Muscle layer of duodenum (tissue), 2 donors: ENCODE data around the gene POM121L12.

Source experiments
- H3K27ac ChIP-seq: one replicate; pipeline ENCODE4 v1.7.0; 2013; ENCODE audit warnings: mild to moderate bottlenecking, low read length
- H3K27me3 ChIP-seq: one replicate; pipeline ENCODE4 v1.7.0; 2013; ENCODE audit warnings: low read depth, mild to moderate bottlenecking, control low read depth, low read length
- H3K36me3 ChIP-seq, 2 donors: one replicate each; pipeline ENCODE4 v1.7.0; 2013; ENCODE audit warnings: low read length in 2 of 2, control low read depth in 1 of 2, mild to moderate bottlenecking in 1 of 2; ENCODE audit not compliant: insufficient read depth in 2 of 2, control insufficient read depth in 1 of 2
- H3K4me1 ChIP-seq, 2 donors: one replicate each; pipeline ENCODE4 v1.7.0; 2013; ENCODE audit warnings: low read length in 2 of 2, mild to moderate bottlenecking in 2 of 2, control low read depth in 1 of 2, moderate library complexity in 1 of 2; ENCODE audit not compliant: insufficient read depth in 2 of 2, control insufficient read depth in 1 of 2
- H3K4me3 ChIP-seq, 2 donors: one replicate each; pipeline ENCODE4 v1.7.0; 2013; ENCODE audit warnings: low read length in 2 of 2, low read depth in 1 of 2, mild to moderate bottlenecking in 1 of 2
- H3K9me3 ChIP-seq, 2 donors: one replicate each; pipeline ENCODE4 v1.7.0; 2013; ENCODE audit warnings: low read length in 2 of 2, control low read depth in 1 of 2, mild to moderate bottlenecking in 1 of 2; ENCODE audit not compliant: control insufficient read depth in 1 of 2
- donor health status: healthy.

POM121L12 gene

DNA sequence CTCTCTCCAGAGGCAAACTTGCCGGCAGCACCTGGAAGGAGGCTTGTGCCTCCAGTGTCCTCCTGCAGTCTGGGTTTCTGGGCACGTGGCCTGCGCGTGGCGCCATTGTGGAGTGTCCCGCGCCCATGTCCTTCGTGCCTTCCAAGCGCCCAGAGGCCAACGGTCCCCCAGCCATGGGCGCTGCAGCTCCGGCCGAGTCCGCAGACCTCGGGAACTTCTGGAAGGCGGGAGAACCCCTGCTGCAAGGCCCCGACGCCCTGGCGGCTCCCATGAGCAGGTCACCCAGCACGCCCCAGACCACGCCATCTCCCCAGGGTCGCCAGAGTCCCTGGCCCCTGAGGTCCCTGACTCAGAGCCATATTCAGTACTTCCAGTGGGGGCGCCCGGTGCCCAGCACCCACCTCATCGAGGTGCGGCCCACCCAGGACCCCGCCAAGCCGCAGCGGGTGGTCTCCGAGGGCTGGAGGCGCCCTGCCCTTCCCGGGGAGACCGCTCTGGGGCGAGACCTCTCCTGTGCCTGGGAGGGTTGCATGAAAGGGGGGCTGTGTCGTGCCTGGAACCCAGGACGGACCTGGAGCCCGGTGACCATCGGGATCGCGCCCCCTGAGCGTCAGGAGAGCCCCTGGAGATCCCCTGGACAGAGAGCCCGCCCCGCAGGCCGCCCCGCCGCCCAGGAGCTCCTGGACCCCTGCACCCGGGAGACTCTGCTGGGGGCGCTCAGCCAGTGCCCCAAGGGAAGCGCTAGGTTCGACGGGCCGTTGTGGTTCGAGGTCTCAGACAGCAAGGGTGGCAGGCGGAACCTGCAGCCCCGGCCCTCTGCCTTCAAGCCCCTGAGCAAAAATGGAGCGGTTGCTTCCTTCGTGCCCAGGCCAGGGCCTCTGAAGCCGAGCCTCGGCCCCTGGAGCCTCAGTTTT lies at the start of gene POM121L12:
POM121L12 (plus strand) TSS at position 135 of the 914 bp plus-strand sequence; CDS start at position 174, 39 bp downstream.
- Histone ChIP-seq H3K9me3 (peaks cover 0 to 4% of the 10 kb centered on the region in 2 donors), H3K4me1 (no peaks in the 10 kb centered on the region), H3K27ac (no peak within 1 kb of the TSS), H3K27me3 (no peaks in the 10 kb centered on the region), H3K4me3 (no peak within 1 kb of the TSS), H3K36me3 (no peaks in the 10 kb centered on the region)

DNA sequence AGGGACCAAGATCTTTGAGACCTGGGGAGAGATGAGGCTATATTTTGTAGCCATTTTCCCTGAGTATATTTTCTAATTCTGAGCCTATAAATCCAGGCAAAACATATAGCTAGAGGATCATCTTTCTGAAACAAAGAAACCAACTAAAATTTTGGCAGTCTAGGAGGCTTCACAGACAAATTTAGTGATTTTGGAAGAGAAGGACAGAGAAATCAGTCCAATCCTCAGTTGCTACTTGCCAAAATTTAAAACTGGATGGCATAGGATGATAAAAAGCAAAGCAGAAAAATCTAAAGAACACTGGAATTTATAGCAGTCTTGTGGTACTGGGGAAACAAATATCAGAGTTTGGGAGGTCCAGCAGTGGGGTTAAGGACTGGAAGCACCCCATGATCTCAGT lies 43.4 kb upstream of the POM121L12 start:
- Histone ChIP-seq H3K27ac (no peak overlapping the region), H3K36me3 (no peaks in the 10 kb centered on the region), H3K4me3 (no peak overlapping the region), H3K9me3 (peaks cover 0 to 3% of the 10 kb centered on the region in 2 donors), H3K27me3 (no peaks in the 10 kb centered on the region), H3K4me1 (no peaks in the 10 kb centered on the region)

DNA sequence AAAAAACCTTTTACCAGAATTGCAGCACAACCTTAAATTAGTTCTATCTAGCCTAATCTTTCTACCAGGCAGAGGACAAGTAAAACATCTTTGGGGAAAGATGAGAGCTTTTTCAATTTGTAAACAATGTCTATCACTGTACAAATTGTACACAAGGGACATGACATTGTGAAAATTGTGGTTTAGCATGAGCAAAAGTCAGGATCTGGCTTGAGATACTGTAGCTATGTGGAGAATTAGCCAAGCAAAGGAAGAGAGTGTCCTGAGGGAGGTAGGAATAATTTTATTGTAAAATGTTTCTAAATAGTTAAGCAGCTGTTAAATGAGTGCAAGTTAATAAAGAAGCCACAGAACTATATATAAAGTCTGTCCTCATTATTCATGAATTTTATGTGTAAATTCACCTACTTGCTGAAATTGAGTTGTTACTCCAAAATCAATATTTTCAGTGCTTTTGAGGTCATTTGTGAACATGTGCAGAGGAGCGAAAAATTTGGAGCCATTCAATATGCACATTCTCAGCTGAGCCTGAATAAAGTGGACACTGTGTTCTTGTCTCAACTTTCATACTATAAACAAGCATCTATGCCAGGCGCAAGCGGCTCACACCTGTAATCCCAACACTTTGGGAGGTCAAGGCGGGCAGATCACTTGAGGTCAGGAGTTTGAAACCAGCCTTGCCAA lies 42.8 kb upstream of the POM121L12 start:
- peaks cover 0 to 3% of the 10 kb centered on the region in 2 donors for H3K9me3 ChIP-seq
- no peak overlapping the region for H3K27ac ChIP-seq
- H3K4me1 ChIP-seq, result no peaks in the 10 kb centered on the region
- no peaks in the 10 kb centered on the region for H3K27me3 ChIP-seq
- H3K36me3 ChIP-seq, result no peaks in the 10 kb centered on the region
- no peak overlapping the region for H3K4me3 ChIP-seq

GRCh38 chr7:52995676-52996075 lies 39.8 kb upstream of the POM121L12 start:
- H3K27me3 ChIP-seq, result no peaks in the 10 kb centered on the region
- H3K36me3 ChIP-seq, result no peaks in the 10 kb centered on the region
- H3K4me1 ChIP-seq, result no peaks in the 10 kb centered on the region
- no peak overlapping the region for H3K4me3 ChIP-seq
- peaks cover 0 to 3% of the 10 kb centered on the region in 2 donors for H3K9me3 ChIP-seq
- no peak overlapping the region for H3K27ac ChIP-seq

DNA sequence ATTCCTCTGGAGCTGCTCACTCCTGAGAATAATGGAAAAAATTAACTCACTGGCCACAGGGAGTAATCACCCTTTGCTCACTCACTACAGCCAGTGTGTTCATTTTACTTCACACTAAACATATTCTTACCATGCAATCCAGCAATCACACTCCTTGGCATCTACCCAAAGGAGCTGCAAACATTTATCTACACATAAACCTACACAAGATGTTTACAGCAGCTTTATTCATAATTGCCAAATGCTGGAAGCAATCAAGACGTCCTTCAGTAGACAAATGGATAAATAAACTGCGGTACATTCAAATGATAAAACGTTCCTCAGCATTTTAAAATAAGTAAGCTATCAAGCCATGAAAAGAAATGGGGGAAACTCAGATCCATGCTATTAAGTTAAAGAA lies 34.2 kb upstream of the POM121L12 start:
- no peaks in the 10 kb centered on the region for H3K4me1 ChIP-seq
- H3K27me3 ChIP-seq, result no peaks in the 10 kb centered on the region
- H3K9me3 ChIP-seq, result peaks cover 0 to 3% of the 10 kb centered on the region in 2 donors
- H3K27ac ChIP-seq, result no peak overlapping the region
- H3K36me3 ChIP-seq, result no peaks in the 10 kb centered on the region
- no peak overlapping the region for H3K4me3 ChIP-seq

GRCh38 chr7:53002389-53002788 lies 33.0 kb upstream of the POM121L12 start:
- no peaks in the 10 kb centered on the region for H3K36me3 ChIP-seq
- H3K27ac ChIP-seq, result no peak overlapping the region
- peaks cover 0 to 3% of the 10 kb centered on the region in 2 donors for H3K9me3 ChIP-seq
- H3K4me1 ChIP-seq, result no peaks in the 10 kb centered on the region
- no peaks in the 10 kb centered on the region for H3K27me3 ChIP-seq
- H3K4me3 ChIP-seq, result no peak overlapping the region

DNA sequence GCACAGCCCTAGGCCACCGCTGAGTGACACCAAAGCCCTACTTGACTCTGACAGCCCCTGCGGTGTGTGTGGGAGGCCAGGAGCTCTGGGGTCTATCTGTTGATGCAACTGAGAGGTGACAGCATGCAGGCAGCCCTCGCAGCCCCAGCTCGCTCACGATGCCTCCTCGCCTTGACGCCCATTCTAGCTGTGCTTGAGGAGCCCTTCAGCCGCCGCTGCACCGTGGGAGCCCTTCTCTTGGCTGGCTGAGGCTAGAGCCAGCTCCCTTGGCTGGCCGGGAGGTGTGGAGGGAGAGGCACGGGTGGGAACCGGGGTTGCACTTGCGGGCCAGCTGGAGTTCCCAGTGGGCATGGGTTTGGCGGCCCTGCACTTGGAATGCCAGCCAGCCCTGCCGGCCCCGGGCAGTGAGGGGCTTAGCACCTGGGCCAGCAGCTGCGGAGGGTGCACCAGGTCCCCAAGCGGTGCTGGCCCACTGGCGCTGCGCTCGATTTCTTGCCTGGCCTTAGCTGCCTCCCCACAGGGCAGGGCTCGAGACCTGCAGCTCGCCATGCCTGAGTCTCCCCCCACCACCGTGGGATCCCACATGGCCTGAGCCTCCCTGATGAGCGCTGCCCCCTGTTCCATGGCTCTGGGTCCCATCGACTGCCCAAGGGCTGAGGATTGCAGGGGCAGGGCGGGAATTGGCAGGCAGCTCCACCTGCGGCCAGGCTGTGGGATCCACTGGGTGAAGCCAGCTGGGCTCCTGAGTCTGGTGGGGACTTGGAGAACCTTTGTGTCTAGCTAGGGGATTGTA lies 31.6 kb upstream of the POM121L12 start:
- Histone ChIP-seq H3K27ac (no peak overlapping the region), H3K9me3 (peaks cover 0 to 3% of the 10 kb centered on the region in 2 donors), H3K4me1 (no peaks in the 10 kb centered on the region), H3K27me3 (no peaks in the 10 kb centered on the region), H3K4me3 (no peak overlapping the region), H3K36me3 (no peaks in the 10 kb centered on the region)

DNA sequence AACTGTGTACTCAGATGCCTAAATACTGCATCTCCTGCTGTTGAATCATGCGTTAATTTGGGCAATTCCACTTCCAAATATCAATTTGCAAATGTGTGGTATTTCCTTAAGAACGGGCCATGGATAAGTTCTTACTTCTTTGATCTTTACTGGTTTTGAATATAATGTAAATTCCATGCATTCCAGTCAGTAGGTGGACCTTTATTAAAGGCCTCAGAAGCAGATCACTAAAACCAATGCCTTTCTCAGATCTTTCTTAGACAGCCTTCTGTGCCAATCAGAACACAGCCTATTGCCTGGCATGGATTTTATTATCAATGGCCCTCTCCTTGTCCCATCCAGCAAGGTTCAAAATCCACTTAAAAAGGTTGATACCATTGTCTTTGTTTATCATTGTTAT lies 21.5 kb upstream of the POM121L12 start:
- H3K27ac ChIP-seq, result no peak overlapping the region
- H3K9me3 ChIP-seq, result no peaks in the 10 kb centered on the region
- no peak overlapping the region for H3K4me3 ChIP-seq
- no peaks in the 10 kb centered on the region for H3K36me3 ChIP-seq
- no peaks in the 10 kb centered on the region for H3K27me3 ChIP-seq
- no peaks in the 10 kb centered on the region for H3K4me1 ChIP-seq

DNA sequence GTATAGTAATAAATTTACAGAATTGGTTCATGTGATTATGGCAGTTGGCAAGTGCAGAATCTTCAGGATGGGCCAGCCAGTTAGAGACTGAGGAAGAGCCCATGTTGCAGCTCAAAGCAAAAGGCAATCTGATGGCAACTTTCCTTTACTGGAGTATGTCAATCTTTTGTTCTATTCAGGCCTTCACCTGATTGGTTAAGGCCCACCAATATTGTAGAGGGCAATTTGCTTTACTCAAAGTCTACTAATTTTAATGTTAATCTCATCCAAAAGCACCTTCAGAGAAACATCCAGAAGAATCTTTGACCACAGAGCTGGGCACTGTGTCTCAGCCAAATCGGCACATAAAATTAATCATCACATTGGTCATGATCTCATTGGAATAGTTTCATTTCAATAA lies 20.0 kb upstream of the POM121L12 start:
- Histone ChIP-seq H3K36me3 (no peaks in the 10 kb centered on the region), H3K4me3 (no peak overlapping the region), H3K9me3 (no peaks in the 10 kb centered on the region), H3K27ac (no peak overlapping the region), H3K4me1 (no peaks in the 10 kb centered on the region), H3K27me3 (no peaks in the 10 kb centered on the region)

GRCh38 chr7:53022893-53023292 lies 12.5 kb upstream of the POM121L12 start:
- Histone ChIP-seq H3K9me3 (no peaks in the 10 kb centered on the region), H3K36me3 (no peaks in the 10 kb centered on the region), H3K4me3 (no peak overlapping the region), H3K4me1 (no peaks in the 10 kb centered on the region), H3K27me3 (no peaks in the 10 kb centered on the region), H3K27ac (no peak overlapping the region)

GRCh38 chr7:53048638-53049037 lies 13.2 kb downstream of the POM121L12 start:
- Histone ChIP-seq H3K27ac (no peak overlapping the region), H3K4me3 (no peak overlapping the region), H3K36me3 (no peaks in the 10 kb centered on the region), H3K9me3 (no peaks in the 10 kb centered on the region), H3K27me3 (no peaks in the 10 kb centered on the region), H3K4me1 (no peaks in the 10 kb centered on the region)
